Measurements from ENCODE around the gene WIZ.
"Not testable (repeated sequence)": the region's sequence is repeated elsewhere in the genome, so short reads cannot be mapped to it uniquely, and the experiment has no call there.

WIZ gene, protein sequence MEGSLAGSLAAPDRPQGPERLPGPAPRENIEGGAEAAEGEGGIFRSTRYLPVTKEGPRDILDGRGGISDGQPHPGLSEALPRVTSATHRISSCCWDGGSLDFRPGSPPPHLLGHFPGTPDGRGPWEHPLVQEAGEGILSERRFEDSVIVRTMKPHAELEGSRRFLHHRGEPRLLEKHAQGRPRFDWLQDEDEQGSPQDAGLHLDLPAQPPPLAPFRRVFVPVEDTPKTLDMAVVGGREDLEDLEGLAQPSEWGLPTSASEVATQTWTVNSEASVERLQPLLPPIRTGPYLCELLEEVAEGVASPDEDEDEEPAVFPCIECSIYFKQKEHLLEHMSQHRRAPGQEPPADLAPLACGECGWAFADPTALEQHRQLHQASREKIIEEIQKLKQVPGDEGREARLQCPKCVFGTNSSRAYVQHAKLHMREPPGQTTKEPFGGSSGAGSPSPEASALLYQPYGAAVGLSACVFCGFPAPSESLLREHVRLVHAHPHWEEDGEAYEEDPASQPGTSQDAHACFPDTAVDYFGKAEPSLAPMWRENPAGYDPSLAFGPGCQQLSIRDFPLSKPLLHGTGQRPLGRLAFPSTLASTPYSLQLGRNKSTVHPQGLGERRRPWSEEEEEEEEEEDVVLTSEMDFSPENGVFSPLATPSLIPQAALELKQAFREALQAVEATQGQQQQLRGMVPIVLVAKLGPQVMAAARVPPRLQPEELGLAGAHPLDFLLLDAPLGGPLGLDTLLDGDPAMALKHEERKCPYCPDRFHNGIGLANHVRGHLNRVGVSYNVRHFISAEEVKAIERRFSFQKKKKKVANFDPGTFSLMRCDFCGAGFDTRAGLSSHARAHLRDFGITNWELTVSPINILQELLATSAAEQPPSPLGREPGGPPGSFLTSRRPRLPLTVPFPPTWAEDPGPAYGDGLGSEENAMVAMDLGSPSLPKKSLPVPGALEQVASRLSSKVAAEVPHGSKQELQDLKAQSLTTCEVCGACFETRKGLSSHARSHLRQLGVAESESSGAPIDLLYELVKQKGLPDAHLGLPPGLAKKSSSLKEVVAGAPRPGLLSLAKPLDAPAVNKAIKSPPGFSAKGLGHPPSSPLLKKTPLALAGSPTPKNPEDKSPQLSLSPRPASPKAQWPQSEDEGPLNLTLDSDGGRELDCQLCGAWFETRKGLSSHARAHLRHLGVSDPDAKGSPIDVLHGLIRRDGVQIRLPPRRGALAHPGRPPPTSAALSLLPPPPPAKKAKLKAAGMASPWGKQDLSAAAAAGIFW (N-terminal part only)

GRCh38 chr19:15449620-15450527 lies at the start of gene WIZ:
Gene WIZ, minus strand, starts transcription at chr19:15449956. Its CDS starts 1,649 bp downstream, at chr19:15448307.
- peak; percentile 85 for DNase-seq

GRCh38 chr19:15498910-15499309 lies 49.2 kb upstream of the WIZ start:
- DNase-seq, result no peak

DNA sequence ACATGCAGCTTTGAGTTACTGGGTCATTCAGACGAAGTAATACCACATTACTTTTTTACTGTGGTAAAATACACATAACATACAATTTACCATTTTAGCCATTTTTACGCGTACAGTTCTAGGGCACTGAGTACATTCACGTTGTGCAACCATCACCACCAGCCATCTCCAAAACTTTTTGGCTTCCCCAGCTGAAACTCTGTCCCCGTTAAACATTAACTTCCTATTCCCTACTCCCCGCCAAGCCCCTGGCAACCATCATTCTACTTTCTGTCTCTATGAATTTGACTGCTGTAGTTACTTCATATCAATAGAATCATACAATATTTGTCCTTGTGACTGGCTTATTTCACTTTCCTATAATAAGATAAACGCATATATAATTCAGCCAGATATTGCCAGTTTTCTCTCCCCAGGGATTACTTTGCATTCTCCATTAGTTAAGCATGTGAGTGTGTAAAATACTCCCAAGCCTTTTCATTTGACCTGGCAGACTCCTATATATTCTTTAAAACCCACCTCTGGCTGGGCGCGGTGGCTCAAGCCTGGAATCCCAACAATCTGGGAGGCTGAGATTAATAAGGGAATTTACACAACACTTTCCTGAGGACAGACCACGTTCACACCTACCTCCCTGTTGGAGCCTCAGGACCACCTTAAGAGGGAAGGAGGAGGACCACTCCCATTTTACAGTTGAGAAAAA lies 48.6 kb upstream of the WIZ start:
- DNase-seq, result no peak

- no peak for DNase-seq
Measured at GRCh38 chr19:15495151-15495550, 45.4 kb upstream of the WIZ start.

GRCh38 chr19:15488489-15489226 lies 38.9 kb upstream of the WIZ start:
- no peak for DNase-seq

GRCh38 chr19:15487038-15487437 lies 37.3 kb upstream of the WIZ start:
- DNase-seq, result no peak

DNA sequence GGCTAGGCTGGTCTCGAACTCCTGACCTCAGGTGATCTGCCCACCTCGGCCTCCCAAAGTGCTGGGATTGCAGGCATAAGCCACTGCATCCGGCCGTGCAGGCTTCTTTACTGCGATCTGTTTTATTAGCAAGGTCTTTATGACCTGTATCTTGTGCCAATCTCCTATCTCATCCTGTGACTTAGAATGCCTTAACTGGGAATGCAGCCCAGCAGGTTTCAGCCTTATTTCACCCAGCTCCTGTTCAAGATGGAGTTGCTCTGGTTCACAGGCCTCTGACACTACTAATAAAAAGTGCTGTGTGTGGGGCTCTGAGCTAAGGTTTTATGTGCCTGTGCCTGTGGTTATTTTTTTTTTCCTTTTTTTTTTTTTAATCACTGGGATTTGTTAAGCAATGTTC lies 36.0 kb upstream of the WIZ start:
- not testable (repeated sequence) for DNase-seq

- not testable (repeated sequence) for DNase-seq
Measured at GRCh38 chr19:15480996-15481395, 31.2 kb upstream of the WIZ start.

GRCh38 chr19:15479391-15480345 lies 29.9 kb upstream of the WIZ start, which contains the start of gene PGLYRP2:
Gene PGLYRP2, minus strand, starts transcription at chr19:15479501. Its CDS starts 130 bp downstream, at chr19:15479371.
- DNase-seq, result peak; percentile 64

- peak; percentile 35 for DNase-seq
Measured at GRCh38 chr19:15476325-15476724, 26.6 kb upstream of the WIZ start.

- DNase-seq, result no peak
Measured at GRCh38 chr19:15475611-15476010, 25.9 kb upstream of the WIZ start.

DNA sequence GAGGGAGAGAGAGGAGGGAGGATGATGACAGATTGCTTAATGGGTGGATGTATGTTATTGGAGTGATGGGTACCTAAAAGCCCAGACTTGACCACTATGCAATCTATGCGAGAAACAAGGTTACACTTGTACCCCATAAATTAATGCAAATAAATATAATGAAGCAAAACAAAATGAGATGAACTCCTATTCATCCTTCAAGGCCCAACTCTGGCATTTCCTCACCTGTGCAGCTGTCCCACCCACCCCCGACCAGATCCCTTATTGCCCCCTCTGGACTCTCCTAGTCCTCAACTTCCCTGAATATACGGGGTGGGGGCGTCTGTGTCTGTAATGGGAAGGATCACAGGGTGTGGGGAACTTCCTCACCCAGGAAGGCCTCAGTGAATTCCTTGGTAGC lies 25.4 kb upstream of the WIZ start:
- DNase-seq, result no peak

- not testable (repeated sequence) for DNase-seq
Measured at GRCh38 chr19:15473821-15474220, 24.1 kb upstream of the WIZ start.

- no peak for DNase-seq
Measured at GRCh38 chr19:15471639-15472101, 21.9 kb upstream of the WIZ start.

- peak; percentile 76 for DNase-seq
Measured at GRCh38 chr19:15469513-15470297, 19.9 kb upstream of the WIZ start.

GRCh38 chr19:15468675-15469512 lies 19.1 kb upstream of the WIZ start:
- no peak for DNase-seq

GRCh38 chr19:15467734-15468214 lies 18.0 kb upstream of the WIZ start:
- no peak for DNase-seq
